ENCODE data around the gene SPNS3. TPM values are rescaled to one million over a fixed set of nuclear protein-coding genes. Genes with fewer than 3 reads are reported as not detected.

The SPNS3 gene
- total RNA-seq, 3 donors from 2014 or later (not counting 1 experiment from before 2014, with no cell fraction given) = 1.2 to 2.1 (median 1.9) TPM

GRCh38 chr17:4450710-4451316 lies 17.1 kb downstream of the SPNS3 start:
- Mint-ChIP-seq H3K9me3 (no peaks in the 10 kb centered on the region), H3K27me3 (ENCODE audit: low read depth in 2 of 2) (peaks cover 38 to 46% of the 10 kb centered on the region in 2 donors), H3K27ac (no peak overlapping the region), H3K36me3 (no peaks in the 10 kb centered on the region), H3K4me1 (peaks cover 0 to 3% of the 10 kb centered on the region in 2 donors), H3K4me3 (no peak overlapping the region)
- TF ChIP-seq, protein P1, sequence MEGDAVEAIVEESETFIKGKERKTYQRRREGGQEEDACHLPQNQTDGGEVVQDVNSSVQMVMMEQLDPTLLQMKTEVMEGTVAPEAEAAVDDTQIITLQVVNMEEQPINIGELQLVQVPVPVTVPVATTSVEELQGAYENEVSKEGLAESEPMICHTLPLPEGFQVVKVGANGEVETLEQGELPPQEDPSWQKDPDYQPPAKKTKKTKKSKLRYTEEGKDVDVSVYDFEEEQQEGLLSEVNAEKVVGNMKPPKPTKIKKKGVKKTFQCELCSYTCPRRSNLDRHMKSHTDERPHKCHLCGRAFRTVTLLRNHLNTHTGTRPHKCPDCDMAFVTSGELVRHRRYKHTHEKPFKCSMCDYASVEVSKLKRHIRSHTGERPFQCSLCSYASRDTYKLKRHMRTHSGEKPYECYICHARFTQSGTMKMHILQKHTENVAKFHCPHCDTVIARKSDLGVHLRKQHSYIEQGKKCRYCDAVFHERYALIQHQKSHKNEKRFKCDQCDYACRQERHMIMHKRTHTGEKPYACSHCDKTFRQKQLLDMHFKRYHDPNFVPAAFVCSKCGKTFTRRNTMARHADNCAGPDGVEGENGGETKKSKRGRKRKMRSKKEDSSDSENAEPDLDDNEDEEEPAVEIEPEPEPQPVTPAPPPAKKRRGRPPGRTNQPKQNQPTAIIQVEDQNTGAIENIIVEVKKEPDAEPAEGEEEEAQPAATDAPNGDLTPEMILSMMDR (IDR thresholded peaks at IDR 0.05) = no peak
- Histone ChIP-seq H3K27ac (ENCODE audit: low read length) (no peak overlapping the region), H3K9me3 (ENCODE audit: control insufficient read depth, insufficient read depth, low read length) (no peaks in the 10 kb centered on the region), H3K4me1 (ENCODE audit: control insufficient read depth, insufficient read depth, low read length) (no peaks in the 10 kb centered on the region), H3K27me3 (ENCODE audit: control insufficient read depth, insufficient read depth, low read length) (no peaks in the 10 kb centered on the region), H3K4me3 (ENCODE audit: low read length) (no peak overlapping the region), H3K36me3 (ENCODE audit: control insufficient read depth, insufficient read depth, low read length) (no peaks in the 10 kb centered on the region)
- 94% methylated on average over 13 of the region's 14 CpGs for WGBS (ENCODE audit: insufficient coverage)
- no peak for DNase-seq
- no peak for ATAC-seq
- intact Hi-C loops (cut with micrococcal nuclease) = no loop called here

DNA sequence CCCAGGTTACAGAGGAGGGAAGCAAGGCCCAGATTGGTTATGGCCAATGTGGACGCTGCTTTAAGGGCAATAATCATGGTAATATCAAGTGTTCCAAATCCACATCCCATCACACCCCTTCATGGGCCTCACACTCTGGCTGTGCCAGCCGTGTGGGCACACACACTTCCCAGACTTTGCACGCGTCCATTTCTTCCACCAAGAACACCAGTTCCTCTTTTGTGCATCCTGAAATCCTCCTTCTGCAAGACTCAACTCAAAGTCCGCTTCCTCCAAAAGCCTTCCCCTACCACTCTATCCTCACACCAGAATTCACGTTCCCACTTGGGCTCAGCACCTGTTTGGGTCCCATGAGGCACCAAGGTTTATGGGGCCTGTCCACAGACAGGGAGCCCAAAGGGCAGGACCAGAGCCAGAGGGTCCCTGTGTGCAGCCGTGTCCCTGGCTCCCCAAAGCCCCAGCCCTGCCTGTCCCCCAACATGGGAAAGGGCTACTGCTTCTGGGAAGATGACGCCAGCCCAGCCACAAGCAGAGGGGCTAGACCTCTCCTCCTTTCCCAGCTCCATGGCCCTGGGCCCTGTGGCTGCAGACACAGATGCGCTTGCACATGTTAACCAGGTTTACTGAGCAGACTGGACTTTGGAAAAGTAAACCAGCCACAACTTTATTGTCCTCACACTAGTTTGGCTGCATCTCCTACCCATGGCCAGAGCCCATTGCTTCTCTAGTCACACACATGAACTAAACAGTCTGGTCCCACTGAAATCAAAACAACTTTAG lies 20.3 kb downstream of the SPNS3 start:
- ATAC-seq = no peak
- no peak for DNase-seq
- H3K4me3 Mint-ChIP-seq = no peak overlapping the region

DNA sequence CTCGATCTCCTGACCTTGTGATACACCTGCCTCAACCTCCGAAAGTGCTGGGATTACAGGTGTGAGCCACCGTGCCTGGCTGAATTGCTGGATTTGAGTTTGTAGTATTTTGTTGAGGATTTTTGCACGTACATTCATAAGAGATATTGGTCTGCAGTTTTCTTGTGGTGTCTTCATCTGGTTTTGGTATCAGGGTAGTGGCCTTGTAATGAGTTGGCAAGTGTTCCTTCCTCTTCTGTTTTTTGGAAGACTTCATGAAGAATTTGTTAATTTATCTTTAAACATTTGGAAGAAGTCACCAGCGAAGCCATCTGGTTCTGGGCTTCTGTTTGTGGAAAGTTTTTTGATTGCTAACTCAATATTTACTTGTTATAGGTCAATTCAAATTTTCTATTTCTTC lies 26.9 kb downstream of the SPNS3 start:
- Histone ChIP-seq H3K9me3 (ENCODE audit: control insufficient read depth, insufficient read depth, low read length) (no peaks in the 10 kb centered on the region), H3K36me3 (ENCODE audit: control insufficient read depth, insufficient read depth, low read length) (no peaks in the 10 kb centered on the region), H3K4me1 (ENCODE audit: control insufficient read depth, insufficient read depth, low read length) (no peaks in the 10 kb centered on the region), H3K27ac (ENCODE audit: low read length) (no peak overlapping the region), H3K4me3 (ENCODE audit: low read length) (no peak overlapping the region), H3K27me3 (ENCODE audit: control insufficient read depth, insufficient read depth, low read length) (no peaks in the 10 kb centered on the region)
- TF ChIP-seq, protein P1 (IDR thresholded peaks at IDR 0.05) = no peak
- intact Hi-C loops (cut with micrococcal nuclease) = no loop called here
- H3K27ac Mint-ChIP-seq = no peak overlapping the region
- peaks cover 19 to 22% of the 10 kb centered on the region in 2 donors for H3K27me3 Mint-ChIP-seq (ENCODE audit: low read depth in 2 of 2)
- DNase-seq (no peak), ATAC-seq (no peak)
- peaks cover 17% of the 10 kb centered on the region for H3K36me3 Mint-ChIP-seq
- WGBS (ENCODE audit: insufficient coverage) = 76% methylated on average over 4 of the region's 5 CpGs
- no peak overlapping the region for H3K4me3 Mint-ChIP-seq
- peaks cover 6 to 10% of the 10 kb centered on the region in 2 donors for H3K9me3 Mint-ChIP-seq
- no peaks in the 10 kb centered on the region for H3K4me1 Mint-ChIP-seq

More for the DNA sequence above, 20.3 kb downstream of the SPNS3 start:
- no peaks in the 10 kb centered on the region for H3K9me3 Mint-ChIP-seq
- H3K4me1 ChIP-seq (ENCODE audit: control insufficient read depth, insufficient read depth, low read length) = no peaks in the 10 kb centered on the region
- H3K27ac Mint-ChIP-seq = no peak overlapping the region
- H3K27me3 ChIP-seq (ENCODE audit: control insufficient read depth, insufficient read depth, low read length) = no peaks in the 10 kb centered on the region
- H3K36me3 ChIP-seq (ENCODE audit: control insufficient read depth, insufficient read depth, low read length) = no peaks in the 10 kb centered on the region
- H3K27ac ChIP-seq (ENCODE audit: low read length) = no peak overlapping the region
- 84% methylated on average over 9 of the region's 9 CpGs for WGBS (ENCODE audit: insufficient coverage)
- H3K27me3 Mint-ChIP-seq (ENCODE audit: low read depth in 2 of 2) = peaks cover 21 to 25% of the 10 kb centered on the region in 2 donors
- no peaks in the 10 kb centered on the region for H3K4me1 Mint-ChIP-seq
- TF ChIP-seq, protein P1 (IDR thresholded peaks at IDR 0.05) = no peak
- H3K36me3 Mint-ChIP-seq = no peaks in the 10 kb centered on the region
- intact Hi-C loops (cut with micrococcal nuclease) = no loop called here
- no peaks in the 10 kb centered on the region for H3K9me3 ChIP-seq (ENCODE audit: control insufficient read depth, insufficient read depth, low read length)
- H3K4me3 ChIP-seq (ENCODE audit: low read length) = no peak overlapping the region

All from natural killer cell (primary cell).